Measurements from ENCODE around the gene RNASE7. TPM values are rescaled to one million over a fixed set of nuclear protein-coding genes. Genes with fewer than 3 reads are reported as not detected.
A peak's percentile ranks its signal among the peaks of the same experiment; 100 is the strongest.

RNASE7 gene
- total RNA-seq, 2 donors from 2014 or later: not detected

DNA sequence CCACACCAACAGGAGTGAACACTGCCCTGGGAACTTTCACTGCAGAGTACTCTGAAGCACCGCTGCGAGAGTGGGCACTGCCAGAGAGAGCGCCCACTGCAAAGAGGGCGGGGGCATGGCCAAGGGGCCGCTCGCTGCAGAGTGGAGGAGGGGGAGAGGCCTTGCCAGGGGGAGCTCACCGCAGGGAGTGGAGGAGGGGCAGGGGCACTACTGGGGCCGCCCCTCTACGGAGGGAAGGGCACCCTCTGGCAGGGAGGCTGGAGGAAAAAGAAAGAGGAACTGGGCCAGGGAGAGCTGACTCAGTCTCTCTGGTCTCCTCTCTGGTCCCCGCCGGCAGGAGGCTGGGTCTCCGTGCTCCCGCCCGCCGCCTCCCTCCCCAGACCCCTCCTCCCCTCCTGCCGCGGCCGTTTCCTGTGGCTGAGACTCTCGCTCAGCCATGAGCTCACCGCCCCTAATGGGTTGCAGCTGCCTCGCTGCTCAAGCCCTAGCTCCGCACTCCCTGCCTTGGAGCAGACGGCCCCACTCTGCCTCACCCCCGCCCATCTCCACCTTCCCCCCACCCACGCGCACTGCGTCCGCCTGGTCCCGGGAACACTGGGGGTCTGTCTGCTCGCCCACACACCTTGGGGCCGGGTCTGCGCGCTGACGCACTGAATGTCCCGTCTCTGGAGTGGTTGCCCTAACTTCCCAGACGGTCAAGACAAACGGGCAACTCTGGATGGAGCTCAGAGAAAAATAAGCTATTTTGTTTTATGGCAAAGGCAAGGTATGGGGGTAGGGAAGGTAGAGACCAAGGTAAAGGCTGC is 29.3 kb downstream of the RNASE7 start:
- peak in 1 of 2 donors; percentile 68 for DNase-seq (ENCODE audit: low spot score in 2 of 2)
- peak; percentile 59 to 88 for ATAC-seq
- no peak overlapping the region for H3K27ac Mint-ChIP-seq
- no peaks in the 10 kb centered on the region for H3K9me3 Mint-ChIP-seq
- no peaks in the 10 kb centered on the region for H3K36me3 Mint-ChIP-seq

DNA sequence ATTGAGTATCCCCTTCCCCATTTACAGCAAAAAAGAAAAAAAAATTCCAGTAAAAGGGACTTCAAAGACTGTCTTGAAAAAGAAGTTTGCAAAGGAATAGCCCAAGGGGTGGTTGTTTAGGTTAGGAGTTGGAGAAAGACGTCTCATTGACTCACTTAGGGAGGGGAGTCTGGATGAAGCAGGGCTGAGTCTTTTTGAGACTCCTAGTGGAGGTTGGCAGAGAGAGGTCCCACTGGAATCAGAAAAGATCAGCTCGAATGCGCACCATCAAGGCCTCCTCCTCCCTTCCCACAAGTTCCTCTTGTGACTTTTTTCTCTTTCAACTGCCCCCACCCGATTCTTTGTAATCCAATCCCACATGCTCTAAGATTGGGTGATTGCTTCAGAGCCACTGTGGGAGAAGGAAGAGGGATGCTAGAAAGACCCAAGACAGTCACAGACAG is 29.9 kb downstream of the RNASE7 start:
- Mint-ChIP-seq H3K27ac (no peak overlapping the region), H3K9me3 (no peaks in the 10 kb centered on the region), H3K36me3 (no peaks in the 10 kb centered on the region)
- DNase-seq (ENCODE audit: low spot score in 2 of 2): no peak
- ATAC-seq: no peak

DNA sequence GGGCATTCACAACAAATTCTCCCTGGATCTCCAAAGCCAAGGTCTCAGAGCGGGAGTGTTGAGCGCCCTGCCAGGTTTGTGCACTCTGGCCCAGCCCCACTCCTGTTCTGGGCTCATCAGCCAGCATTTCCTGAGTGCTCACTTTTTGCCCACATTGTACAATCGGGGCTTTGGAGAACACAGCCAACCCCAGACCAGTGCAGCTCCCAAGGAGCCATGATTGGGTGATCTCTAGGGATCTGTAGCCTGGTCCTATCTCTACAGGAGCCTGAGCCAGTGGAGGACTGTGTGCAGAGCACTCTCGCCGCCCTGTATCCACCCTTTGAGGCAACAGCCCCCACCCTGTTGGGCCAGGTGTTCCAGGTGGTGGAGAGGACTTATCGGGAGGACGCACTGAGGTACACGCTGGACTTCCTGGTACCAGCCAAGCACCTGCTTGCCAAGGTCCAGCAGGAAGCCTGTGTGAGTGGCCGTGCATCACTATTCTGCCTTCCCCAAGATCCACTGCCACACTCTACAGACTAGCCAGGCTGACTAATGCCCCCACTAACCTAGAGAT is 30.7 kb downstream of the RNASE7 start:
- Mint-ChIP-seq H3K36me3 (no peaks in the 10 kb centered on the region), H3K27ac (no peak overlapping the region), H3K9me3 (no peaks in the 10 kb centered on the region)
- DNase-seq (ENCODE audit: low spot score in 2 of 2) (no peak), ATAC-seq (no peak)

DNA sequence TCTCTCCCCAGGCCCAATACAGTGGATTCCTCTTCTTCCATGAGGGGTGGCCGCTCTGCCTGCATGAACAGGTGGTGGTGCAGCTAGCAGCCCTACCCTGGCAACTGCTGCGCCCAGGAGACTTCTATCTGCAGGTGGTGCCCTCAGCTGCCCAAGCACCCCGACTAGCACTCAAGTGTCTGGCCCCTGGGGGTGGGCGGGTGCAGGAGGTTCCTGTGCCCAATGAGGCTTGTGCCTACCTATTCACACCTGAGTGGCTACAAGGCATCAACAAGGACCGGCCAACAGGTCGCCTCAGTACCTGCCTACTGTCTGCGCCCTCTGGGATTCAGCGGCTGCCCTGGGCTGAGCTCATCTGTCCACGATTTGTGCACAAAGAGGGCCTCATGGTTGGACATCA is 31.8 kb downstream of the RNASE7 start:
- H3K9me3 Mint-ChIP-seq: no peaks in the 10 kb centered on the region
- H3K36me3 Mint-ChIP-seq: no peaks in the 10 kb centered on the region
- no peak overlapping the region for H3K27ac Mint-ChIP-seq
- DNase-seq (ENCODE audit: low spot score in 2 of 2) (no peak), ATAC-seq (no peak)

DNA sequence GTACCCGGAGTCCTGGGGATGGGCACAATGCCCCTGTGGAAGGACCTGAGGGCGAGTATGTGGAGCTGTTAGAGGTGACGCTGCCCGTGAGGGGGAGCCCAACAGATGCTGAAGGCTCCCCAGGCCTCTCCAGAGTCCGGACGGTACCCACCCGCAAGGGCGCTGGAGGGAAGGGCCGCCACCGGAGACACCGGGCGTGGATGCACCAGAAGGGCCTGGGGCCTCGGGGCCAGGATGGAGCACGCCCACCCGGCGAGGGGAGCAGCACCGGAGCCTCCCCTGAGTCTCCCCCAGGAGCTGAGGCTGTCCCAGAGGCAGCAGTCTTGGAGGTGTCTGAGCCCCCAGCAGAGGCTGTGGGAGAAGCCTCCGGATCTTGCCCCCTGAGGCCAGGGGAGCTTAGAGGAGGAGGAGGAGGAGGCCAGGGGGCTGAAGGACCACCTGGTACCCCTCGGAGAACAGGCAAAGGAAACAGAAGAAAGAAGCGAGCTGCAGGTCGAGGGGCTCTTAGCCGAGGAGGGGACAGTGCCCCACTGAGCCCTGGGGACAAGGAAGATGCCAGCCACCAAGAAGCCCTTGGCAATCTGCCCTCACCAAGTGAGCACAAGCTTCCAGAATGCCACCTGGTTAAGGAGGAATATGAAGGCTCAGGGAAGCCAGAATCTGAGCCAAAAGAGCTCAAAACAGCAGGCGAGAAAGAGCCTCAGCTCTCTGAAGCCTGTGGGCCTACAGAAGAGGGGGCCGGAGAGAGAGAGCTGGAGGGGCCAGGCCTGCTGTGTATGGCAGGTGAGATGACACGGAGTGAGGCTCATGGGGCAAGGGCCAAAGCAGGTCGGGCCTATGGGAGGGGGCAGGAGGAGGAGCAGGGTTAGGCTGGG is 32.5 kb downstream of the RNASE7 start:
- DNase-seq (ENCODE audit: low spot score in 2 of 2): no peak
- ATAC-seq: no peak
- Mint-ChIP-seq H3K9me3 (no peaks in the 10 kb centered on the region), H3K27ac (no peak overlapping the region), H3K36me3 (no peaks in the 10 kb centered on the region)

DNA sequence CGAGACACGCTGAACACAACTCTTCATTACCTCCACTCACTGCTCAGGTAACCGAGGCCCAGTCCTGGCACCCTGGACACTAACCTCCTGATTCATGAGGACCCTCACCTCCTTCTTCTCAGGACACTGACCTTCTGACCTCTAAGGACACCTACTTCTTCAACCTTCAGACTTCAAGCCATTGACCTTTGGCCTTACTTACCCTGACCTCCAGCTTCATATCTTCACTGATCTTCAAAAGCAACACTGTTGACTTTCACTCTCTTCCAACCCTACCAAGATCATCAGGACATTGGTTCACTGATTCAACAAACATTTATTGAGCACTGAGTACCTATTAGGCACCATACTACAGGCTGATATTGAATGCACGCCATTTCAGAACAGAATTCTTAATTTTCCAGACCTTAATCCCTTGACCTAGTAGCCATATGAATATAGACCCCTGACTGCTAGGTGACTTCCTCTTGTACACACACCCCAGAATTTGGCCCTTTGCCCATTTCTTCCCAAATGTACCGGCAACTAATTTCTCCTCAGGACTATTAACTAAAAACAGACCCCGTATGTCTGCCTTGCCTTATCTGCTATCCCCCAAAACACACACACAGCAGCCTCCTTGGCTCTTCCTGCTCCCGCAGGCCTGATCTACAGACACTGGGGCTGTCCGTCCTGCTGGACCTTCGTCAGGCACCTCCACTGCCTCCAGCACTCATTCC is 33.7 kb downstream of the RNASE7 start:
- Mint-ChIP-seq H3K27ac (no peak overlapping the region), H3K9me3 (no peaks in the 10 kb centered on the region), H3K36me3 (no peaks in the 10 kb centered on the region)
- no peak for ATAC-seq
- no peak for DNase-seq (ENCODE audit: low spot score in 2 of 2)

DNA sequence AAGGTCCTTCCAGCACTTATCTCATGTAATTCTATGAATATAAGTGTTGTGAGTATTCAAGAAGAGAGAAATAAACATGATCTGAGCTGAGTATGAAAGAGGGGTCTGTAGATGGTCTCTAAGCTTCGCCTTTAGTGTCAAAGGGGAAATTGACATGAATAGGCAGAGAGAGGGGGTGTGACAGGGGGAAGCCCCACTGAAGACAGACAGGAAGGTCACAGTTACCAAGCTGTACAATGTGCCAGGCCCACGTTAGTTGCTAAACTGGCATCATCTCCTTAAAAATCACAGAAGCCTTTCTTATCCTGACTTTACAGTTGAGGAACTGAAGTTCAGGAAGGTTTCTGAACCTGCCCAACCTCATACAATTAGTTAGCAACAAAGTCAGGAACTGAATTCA is 35.5 kb downstream of the RNASE7 start:
- H3K27ac Mint-ChIP-seq: no peak overlapping the region
- H3K9me3 Mint-ChIP-seq: no peaks in the 10 kb centered on the region
- DNase-seq (ENCODE audit: low spot score in 2 of 2) (no peak), ATAC-seq (no peak)
- H3K36me3 Mint-ChIP-seq: no peaks in the 10 kb centered on the region

DNA sequence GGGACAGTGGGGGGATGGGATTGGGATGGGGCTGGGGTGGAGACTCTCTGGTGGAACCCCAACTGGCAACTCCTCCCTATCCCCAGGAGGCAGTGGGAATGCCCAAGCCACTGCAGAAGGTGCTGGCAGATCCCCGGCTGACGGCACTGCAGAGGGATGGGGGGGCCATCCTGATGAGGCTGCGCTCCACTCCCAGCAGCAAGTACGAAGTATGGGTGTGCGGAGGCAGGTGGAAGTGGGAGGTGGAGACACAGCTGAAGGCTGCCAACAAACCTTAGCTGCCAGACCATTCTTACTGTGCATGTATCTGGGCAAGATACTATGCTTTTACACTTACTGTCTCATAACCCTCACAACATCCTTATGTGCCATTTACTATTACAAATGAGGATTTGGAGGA is 36.1 kb downstream of the RNASE7 start:
- no peaks in the 10 kb centered on the region for H3K9me3 Mint-ChIP-seq
- ATAC-seq (no peak), DNase-seq (ENCODE audit: low spot score in 2 of 2) (no peak)
- H3K27ac Mint-ChIP-seq: no peak overlapping the region
- H3K36me3 Mint-ChIP-seq: no peaks in the 10 kb centered on the region

DNA sequence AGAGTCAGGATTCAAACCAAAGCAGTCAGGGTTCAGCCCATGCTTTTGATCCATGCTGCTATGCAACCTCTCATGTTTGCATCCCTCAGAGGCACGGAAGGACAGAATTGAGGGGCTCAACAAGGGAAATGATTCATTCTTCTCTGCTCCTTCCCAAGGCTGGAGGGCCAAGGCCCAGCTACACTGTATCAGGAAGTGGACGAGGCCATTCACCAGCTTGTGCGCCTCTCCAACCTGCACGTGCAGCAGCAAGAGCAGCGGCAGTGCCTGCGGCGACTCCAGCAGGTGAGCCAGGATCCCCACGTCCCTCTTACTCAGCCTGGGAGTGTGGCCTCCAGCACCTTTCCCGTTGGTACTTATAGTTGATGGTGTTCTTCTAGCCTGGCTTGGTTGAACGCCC is 36.6 kb downstream of the RNASE7 start:
- Mint-ChIP-seq H3K27ac (no peak overlapping the region), H3K9me3 (no peaks in the 10 kb centered on the region), H3K36me3 (no peaks in the 10 kb centered on the region)
- no peak for ATAC-seq
- DNase-seq (ENCODE audit: low spot score in 2 of 2): no peak

DNA sequence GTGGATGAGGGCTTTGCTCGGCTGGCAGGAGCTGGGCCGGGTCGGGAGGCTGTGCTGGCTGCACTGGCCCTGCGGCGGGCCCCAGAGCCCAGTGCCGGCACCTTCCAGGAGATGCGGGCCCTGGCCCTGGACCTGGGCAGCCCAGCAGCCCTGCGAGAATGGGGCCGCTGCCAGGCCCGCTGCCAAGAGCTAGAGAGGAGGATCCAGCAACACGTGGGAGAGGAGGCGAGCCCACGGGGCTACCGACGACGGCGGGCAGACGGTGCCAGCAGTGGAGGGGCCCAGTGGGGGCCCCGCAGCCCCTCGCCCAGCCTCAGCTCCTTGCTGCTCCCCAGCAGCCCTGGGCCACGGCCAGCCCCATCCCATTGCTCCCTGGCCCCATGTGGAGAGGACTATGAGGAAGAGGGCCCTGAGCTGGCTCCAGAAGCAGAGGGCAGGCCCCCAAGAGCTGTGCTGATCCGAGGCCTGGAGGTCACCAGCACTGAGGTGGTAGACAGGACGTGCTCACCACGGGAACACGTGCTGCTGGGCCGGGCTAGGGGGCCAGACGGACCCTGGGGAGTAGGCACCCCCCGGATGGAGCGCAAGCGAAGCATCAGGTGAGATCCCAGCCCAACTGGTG is 39.5 kb downstream of the RNASE7 start:
- ATAC-seq: no peak
- DNase-seq (ENCODE audit: low spot score in 2 of 2): no peak
- Mint-ChIP-seq H3K36me3 (no peaks in the 10 kb centered on the region), H3K9me3 (no peaks in the 10 kb centered on the region), H3K27ac (no peak overlapping the region)

DNA sequence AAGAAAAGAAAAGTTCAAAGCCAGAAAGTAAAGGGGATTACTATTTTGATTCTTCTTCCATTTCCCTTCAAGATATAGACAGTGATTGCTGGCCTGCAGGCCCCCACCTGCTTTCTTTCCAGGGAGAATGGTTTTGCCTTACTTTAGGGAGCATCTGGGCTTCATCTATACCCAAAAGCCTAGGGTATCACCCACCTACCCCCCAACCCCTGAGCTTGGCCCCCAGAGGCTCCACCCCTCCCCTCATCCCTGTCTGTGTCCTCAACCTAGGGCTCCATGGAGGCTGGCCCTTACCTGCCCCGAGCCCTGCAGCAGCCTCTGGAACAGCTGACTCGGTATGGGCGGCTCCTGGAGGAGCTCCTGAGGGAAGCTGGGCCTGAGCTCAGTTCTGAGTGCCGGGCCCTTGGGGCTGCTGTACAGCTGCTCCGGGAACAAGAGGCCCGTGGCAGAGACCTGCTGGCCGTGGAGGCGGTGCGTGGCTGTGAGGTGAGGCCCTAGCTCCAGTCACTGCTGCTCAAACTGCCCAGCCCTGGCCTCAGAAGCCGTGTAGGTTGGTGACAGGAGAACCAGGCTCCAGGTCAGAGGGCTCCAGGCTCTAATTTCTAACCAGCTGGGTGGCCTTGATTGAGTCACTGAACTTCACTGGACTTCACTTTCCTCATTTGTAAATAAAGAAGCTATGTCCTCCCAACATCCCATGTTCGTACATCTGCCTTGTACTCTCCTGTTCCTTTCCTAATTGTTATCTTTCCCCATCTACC is 41.6 kb downstream of the RNASE7 start:
- ATAC-seq (no peak), DNase-seq (ENCODE audit: low spot score in 2 of 2) (no peak)
- H3K9me3 Mint-ChIP-seq: no peaks in the 10 kb centered on the region
- H3K27ac Mint-ChIP-seq: peak overlapping the region in 1 of 2 donors; percentile 0
- H3K36me3 Mint-ChIP-seq: no peaks in the 10 kb centered on the region

DNA sequence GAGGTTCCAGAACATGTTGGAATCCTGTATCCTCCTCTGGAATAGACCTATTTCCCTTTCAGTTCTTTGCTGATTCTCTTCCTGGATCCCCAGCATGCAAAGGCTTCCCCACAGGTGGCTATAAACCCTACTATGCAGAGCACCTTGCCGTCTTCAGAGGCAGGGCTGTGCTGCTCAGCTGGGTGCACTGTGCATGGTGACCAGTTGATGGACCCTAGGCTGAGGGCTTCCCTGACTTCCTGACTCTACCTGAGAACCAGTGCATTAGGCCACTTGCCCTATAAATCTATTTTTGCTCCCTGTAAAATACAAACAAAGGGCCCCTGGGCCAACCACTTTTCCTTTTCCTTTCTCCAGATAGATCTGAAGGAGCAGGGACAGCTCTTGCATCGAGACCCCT is 42.2 kb downstream of the RNASE7 start:
- H3K36me3 Mint-ChIP-seq: no peaks in the 10 kb centered on the region
- H3K9me3 Mint-ChIP-seq: no peaks in the 10 kb centered on the region
- ATAC-seq (no peak), DNase-seq (ENCODE audit: low spot score in 2 of 2) (no peak)
- H3K27ac Mint-ChIP-seq: peak overlapping the region in 1 of 2 donors; percentile 0

DNA sequence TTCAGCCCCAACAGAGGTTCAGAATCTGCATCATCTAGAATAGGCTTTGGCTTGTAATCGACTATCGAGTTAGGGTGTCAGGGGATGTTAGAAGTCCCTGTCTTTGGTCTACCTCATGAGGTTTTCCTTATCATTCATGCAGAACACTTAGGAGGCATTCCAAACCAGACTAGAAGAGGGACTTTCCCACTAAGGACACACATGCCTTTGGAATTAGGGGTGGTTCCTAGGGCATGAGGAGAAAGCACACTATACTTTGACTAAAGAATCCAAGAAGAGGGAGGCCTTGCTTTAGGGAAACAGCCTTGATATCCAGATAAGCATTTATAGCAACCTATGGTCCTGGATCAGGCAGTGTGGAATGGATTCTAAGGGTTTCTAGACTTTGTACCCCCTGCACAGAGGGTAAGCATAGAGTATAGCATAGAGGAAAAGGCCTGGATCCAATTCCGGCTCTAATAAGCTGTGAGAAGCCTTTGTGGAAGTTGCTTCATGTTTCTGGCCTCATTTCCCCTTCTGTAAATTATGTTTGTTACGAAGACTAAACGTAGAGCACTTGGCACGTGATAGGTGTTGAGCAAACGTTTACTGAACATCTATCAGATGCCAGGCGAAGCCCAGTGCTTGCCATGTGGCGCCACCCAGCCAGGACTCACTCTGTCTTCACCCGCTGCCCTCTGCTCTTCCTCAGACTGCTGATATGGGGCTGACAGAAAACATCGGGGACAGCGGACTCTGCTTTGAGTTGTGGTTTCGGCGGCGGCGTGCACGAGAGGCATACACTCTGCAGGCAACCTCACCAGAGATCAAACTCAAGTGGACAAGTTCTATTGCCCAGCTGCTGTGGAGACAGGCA is 43.1 kb downstream of the RNASE7 start:
- no peaks in the 10 kb centered on the region for H3K9me3 Mint-ChIP-seq
- ATAC-seq (no peak), DNase-seq (ENCODE audit: low spot score in 2 of 2) (no peak)

DNA sequence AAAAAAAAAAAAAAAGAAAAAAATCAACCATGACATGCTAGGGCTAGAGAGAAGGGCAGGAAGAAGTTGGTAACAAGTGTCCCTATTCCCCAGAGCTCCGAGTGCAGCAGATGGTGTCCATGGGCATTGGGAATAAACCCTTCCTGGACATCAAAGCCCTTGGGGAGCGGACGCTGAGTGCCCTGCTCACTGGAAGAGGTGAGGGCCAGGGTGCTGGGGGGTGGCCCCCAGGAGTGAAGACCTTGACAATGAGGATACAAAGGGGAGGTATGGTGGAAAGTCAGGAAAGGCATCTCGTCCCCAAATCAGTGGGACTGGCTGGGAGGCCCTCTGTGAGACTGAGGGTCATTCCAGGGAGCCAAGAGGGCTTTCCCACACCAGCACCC is 44.7 kb downstream of the RNASE7 start:
- Mint-ChIP-seq H3K9me3 (no peaks in the 10 kb centered on the region), H3K36me3 (no peaks in the 10 kb centered on the region), H3K27ac (peak overlapping the region; percentile 81 to 83)
- no peak for ATAC-seq
- DNase-seq (ENCODE audit: low spot score in 2 of 2): no peak

More for the DNA sequence above, 43.1 kb downstream of the RNASE7 start:
- Mint-ChIP-seq H3K27ac (peak overlapping the region in 1 of 2 donors; percentile 24), H3K36me3 (no peaks in the 10 kb centered on the region)

All from activated naive CD4-positive, alpha-beta T cell treated with anti-CD3 and anti-CD28 coated beads, Interleukin-2, amount 50 U/mL, for 72 hours (primary cell).